HCEC 1CT (cell line): ENCODE results near the gene ZDHHC11.
"Not testable (repeated sequence)": the region's sequence is repeated elsewhere in the genome, so short reads cannot be mapped to it uniquely, and the experiment has no call there.

Experiments
- DNase-seq: peaks from one replicate; pipeline ENCODE4 v3.0.0-alpha.2; 2017

Gene ZDHHC11

GRCh38 chr5:842402-843221 lies 8.2 kb downstream of the ZDHHC11 start:
- not testable (repeated sequence) for DNase-seq

GRCh38 chr5:841531-842401 lies 9.0 kb downstream of the ZDHHC11 start:
- DNase-seq = not testable (repeated sequence)

GRCh38 chr5:840974-841435 lies 9.8 kb downstream of the ZDHHC11 start:
- not testable (repeated sequence) for DNase-seq

DNA sequence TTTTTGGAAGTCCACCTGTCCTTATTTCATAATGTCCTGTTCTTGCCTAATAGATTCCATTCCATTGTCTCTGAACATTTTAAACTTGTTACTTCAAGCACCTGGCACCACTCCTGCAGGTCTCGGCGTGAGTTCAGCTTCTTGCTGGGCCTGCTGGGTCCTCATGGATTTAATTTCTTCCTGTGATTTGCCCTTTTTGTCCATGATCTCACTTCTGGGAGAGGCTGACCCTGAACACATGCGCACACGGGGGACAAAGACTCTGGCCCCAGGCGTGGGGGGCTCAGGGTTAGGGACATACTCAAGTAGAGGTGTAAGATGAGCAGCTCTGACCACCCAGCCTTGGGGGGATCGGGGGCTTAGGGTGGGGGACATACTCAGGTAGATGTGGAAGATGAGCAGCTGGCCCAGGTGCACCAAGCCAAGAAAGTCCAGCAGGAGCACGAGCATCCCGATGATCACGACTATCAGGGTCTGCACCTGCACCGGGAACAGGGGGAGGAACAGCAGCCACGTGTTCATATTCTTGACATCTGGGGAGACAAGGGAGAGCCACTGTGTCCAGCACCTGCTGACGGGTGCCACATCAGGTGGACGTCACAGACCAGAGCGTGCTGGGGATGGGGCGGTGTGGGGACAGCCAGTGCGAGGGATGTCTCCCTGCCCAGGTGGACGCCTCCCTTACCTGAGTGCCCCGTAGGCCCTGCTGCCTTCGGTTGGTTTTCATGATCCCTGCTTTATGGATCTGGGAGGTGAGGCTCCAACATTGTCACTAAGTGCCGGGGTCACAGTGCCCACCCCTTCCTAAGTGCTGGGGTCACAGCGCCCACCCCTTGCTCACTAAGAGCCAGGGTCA lies 10.4 kb downstream of the ZDHHC11 start:
- not testable (repeated sequence) for DNase-seq

DNA sequence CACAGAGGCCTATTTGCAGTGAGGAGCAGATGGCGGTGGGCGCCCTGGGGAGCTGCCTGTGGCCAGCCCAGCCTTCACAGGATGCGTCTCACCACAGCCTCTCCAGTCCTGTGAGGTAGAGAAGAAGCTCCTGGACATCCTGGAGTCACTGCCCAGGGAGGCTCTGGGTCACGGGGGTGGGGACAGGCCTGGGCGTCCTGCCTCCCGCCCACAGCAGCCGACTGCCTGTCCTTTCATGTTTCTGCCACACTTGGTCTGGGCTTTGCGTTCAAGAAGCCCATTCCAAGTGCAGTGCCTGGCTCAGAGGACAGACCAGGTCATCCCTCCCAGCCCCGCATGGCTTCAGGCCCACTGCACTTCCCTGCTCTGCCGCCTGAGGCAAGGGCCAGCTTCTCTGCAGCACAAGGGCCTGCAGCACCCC lies 12.3 kb downstream of the ZDHHC11 start:
- DNase-seq = not testable (repeated sequence)

DNA sequence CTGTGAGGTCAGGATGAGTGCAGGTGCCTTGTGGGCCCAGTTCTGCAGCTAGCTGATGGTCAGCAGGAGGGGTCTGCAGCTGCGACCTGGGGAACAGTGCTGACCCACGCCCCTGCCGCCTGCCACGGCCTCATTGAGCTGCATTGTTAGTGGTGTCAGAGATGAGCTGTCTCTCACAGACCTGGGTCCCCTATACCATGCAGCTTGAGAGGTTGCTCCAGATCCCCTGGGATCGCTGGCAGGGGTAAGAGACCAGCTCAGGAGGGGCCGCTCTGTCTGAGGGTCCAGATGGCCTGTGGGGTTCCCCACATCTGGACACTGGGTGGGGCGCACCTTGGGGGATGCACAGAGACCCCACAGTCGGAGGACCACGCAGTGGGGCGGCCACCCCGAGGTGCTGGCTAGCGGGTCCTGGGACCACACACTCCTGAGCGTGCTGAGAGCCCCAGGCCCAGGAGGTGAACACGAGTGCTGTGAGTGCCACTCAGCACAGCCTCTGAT lies 13.1 kb downstream of the ZDHHC11 start:
- not testable (repeated sequence) for DNase-seq

- not testable (repeated sequence) for DNase-seq
Measured at GRCh38 chr5:835933-836612, 14.7 kb downstream of the ZDHHC11 start.

DNA sequence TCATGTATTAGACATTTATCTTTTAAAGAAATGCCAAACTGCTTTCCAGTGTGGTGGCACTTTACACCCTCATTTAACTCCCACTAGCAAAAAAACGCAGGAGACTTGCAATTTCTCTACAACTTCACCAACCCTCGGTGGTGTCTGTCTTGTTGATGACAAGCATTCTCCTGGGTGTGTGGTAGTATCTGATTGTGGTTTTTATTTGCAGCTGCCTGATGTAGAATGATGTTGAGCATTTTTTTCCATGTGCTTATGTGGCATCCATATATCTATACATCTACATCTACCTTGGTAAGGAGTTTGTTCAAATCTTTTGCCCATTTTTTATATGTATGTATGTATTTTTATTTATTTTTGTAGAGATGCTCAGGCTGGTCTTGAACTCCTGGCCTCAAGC lies 16.8 kb downstream of the ZDHHC11 start:
- not testable (repeated sequence) for DNase-seq

DNA sequence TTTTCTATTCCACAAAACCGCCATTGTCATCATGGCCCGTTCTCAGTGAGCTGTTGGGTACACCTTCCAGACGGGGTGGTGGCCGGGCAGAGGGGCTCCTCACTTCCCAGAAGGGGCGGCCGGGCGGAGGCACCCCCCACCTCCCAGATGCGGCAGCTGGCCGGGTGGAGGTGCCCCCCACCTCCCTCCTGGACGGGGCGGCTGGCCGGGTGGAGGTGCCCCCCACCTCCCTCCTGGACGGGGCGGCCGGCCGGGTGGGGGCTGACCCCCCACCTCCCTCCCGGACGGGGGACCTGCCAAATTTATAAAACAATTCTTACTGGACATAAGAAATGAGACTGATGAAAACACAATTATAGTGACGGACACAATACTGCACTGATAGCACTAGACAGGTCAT lies 22.6 kb downstream of the ZDHHC11 start:
- not testable (repeated sequence) for DNase-seq

- DNase-seq = not testable (repeated sequence)
Measured at GRCh38 chr5:825544-825943, 25.2 kb downstream of the ZDHHC11 start.

DNA sequence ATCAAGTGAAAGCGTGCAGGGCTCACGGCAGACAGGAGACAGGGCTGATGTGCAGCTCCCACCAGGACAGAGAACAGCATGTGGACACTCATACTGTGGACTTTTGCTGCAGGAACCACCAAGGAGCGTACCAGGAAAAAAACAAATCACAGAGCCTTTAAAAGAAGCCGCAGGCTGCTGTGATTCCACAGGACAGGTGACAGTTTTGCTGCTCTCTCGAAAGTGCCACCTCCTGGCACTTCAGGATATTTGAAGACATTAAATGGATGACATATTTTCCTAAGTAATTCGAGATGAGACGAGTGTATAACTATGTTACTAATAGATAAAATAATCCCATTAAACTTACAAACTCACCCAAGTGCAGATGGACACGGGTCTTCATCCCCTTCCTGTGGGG lies 29.3 kb downstream of the ZDHHC11 start:
- DNase-seq = no peak

- DNase-seq = no peak
Measured at GRCh38 chr5:820245-820644, 30.5 kb downstream of the ZDHHC11 start.

DNA sequence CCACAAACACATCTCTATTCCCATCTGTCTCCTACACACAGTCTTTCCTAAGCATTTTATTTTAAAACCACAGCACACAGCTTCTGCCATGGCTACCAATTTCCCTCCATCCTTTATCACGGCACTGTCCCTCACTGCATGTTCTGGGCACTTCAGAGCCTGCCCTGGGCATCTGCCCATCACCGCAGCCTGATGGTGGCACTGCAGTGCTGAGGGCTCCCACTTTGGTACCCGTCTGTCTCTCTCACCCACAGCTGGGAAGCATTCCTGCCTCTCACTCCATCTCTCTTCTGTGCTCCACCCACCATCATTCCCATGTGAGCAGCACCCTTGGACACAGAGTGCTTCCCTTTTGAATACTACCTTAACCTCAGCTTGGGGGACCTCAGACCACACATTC lies 31.7 kb downstream of the ZDHHC11 start:
- DNase-seq = no peak

DNA sequence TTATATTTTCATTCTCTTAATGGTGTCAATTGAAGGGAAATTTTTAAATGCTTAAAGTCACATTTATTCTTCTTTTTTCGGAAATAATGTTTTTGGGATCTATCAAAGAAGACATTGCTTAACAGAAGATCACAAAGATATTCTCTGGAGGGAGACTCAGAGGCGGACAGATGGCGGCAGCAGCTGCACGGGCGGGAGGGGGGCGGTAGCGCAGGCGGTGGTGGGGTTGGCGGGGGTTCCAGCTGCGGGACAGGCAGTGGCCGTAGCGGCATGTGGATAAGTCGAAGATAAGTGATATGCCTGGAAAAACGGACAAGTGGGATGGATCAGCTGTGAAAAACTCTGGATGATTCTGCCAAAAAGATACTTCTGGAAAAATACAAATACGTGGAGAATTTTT lies 34.6 kb downstream of the ZDHHC11 start:
- no peak for DNase-seq

GRCh38 chr5:815449-815848 lies 35.3 kb downstream of the ZDHHC11 start:
- no peak for DNase-seq

DNA sequence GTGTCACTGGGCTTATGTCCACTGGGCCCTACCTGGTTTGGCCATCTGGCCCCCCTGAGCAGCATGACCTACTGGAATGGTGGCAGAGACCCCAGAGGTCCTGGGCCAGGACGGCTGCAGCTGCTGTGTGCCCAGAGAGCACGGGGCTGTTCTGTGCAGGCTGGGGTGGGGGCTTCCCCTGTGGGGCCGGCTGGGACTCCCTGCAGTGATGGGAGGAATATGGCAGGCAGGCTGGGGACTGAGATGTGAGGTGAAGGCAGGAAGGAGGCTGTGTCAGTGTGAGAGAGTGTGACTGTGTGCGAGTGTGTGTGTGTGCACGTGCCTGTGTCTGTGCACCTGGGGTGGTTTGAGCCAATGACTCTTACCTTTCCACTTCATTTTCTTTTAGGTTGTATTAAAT lies 37.2 kb downstream of the ZDHHC11 start:
- DNase-seq = not testable (repeated sequence)

- DNase-seq = not testable (repeated sequence)
Measured at GRCh38 chr5:811384-811783, 39.4 kb downstream of the ZDHHC11 start.

DNA sequence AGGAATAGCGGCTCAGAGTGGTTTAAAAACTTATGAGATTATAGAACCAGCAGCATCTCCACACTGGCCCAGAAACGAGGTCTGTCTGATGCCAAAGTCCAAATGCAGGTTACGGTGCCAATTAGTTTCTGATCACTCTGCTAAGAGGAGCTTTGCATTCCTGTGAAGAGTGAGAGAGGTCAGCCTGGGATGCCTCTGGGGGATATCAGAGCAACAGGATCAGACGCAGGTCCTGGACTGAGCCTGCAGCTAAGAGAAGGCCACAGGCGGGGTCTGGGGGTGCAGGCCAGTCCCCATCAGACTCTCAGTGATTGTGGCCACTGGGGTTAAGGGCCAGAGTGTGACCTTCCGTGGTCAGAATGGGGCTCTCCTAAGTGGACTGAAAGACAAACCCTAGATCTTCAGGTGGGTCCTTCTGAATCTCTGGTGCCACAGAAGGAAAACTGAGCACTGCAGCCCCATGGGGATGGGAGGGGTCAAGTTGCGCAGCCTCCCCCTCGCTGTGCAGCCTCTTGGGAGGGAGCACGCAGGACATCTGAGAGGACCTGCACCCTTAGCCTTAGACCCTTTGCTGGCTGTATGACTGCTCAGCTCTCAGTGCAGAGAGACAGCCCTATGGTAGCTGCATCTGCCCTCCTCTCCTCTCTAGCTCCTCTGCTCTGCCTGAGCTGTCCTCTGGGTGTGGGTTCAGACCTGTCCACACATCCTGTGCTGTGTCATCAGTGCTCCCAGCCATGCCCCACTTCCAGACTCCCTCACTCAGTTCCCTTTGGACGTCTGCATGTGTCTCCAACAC lies 42.9 kb downstream of the ZDHHC11 start:
- DNase-seq = not testable (repeated sequence)

DNA sequence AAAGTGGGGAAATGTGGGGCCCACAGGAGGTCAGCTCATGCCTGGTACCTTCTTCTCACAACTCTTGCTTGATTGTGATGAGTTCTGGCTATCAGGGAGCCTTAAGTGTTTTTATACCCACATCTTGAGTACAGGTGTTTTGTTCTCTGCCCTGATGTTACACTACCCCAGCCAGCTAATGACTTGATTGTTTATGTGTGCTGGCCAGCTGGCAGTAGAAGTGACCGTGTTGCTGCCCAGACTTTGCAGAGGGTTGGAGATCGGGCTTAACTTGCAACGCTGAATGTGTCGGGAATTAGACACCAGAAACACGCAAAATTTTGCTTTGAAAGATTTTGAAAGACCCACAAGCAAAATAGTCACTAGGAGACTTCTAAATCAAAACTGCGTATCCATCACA lies 49.3 kb downstream of the ZDHHC11 start:
- no peak for DNase-seq

DNA sequence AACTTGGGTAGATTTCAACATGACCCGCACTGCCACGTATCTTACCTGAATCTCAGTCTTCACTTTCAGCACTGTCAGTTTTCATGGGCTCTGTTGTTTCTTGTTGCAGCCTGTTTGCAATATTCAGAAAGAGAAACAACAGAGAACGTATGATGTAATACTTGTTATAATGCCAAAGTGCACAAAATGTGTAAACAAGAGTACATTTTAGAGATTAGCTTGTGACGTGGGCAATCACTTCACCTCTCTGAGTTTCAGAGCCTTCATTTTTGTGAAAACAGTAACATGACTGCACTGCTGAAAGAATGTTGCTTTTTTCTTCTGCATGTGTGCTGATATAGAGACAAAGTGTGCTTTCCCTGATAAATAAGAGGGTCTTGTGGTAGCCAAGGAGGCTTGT lies 49.7 kb downstream of the ZDHHC11 start:
- not testable (repeated sequence) for DNase-seq
